HG02798 (cell line): ENCODE results near the gene RPRD1A.
"Not testable (repeated sequence)": the region's sequence is repeated elsewhere in the genome, so short reads cannot be mapped to it uniquely, and the experiment has no call there.

ENCODE experiments used
- ATAC-seq: cut with Tn5 transposase; IDR thresholded peaks from one replicate; pipeline ENCODE4 v1.9.1; 2021; ENCODE audit warnings: mild to moderate bottlenecking; ENCODE audit not compliant: unreplicated experiment, poor library complexity

Gene RPRD1A

GRCh38 chr18:36067055-36067957, at the start of gene RPRD1A:
TSS of gene RPRD1A (minus strand) at chr18:36067559. CDS start at chr18:36067404, 155 bp downstream.
- ATAC-seq, result peak; percentile 96

GRCh38 chr18:36116771-36117170, 49.4 kb upstream of the RPRD1A start:
- not testable (repeated sequence) for ATAC-seq

- ATAC-seq, result no peak
Measured at GRCh38 chr18:36114738-36115137, 47.4 kb upstream of the RPRD1A start.

GRCh38 chr18:36114251-36114650, 46.9 kb upstream of the RPRD1A start:
- ATAC-seq, result no peak

- no peak for ATAC-seq
Measured at GRCh38 chr18:36112302-36112701, 44.9 kb upstream of the RPRD1A start.

GRCh38 chr18:36109737-36110136, 42.4 kb upstream of the RPRD1A start:
- no peak for ATAC-seq

GRCh38 chr18:36108601-36109000, 41.2 kb upstream of the RPRD1A start:
- no peak for ATAC-seq

GRCh38 chr18:36108196-36108595, 40.8 kb upstream of the RPRD1A start:
- ATAC-seq, result no peak

GRCh38 chr18:36107477-36107876, 40.1 kb upstream of the RPRD1A start:
- ATAC-seq, result no peak

GRCh38 chr18:36104749-36105148, 37.4 kb upstream of the RPRD1A start:
- no peak for ATAC-seq

- no peak for ATAC-seq
Measured at GRCh38 chr18:36101943-36102342, 34.6 kb upstream of the RPRD1A start.

- no peak for ATAC-seq
Measured at GRCh38 chr18:36099311-36099710, 32.0 kb upstream of the RPRD1A start.

- ATAC-seq, result no peak
Measured at GRCh38 chr18:36096955-36097354, 29.6 kb upstream of the RPRD1A start.

GRCh38 chr18:36095936-36096519, 28.7 kb upstream of the RPRD1A start:
- no peak for ATAC-seq

- ATAC-seq, result no peak
Measured at GRCh38 chr18:36094431-36094830, 27.1 kb upstream of the RPRD1A start.

GRCh38 chr18:36092116-36092515, 24.8 kb upstream of the RPRD1A start:
- ATAC-seq, result not testable (repeated sequence)

GRCh38 chr18:36089001-36089400, 21.6 kb upstream of the RPRD1A start:
- no peak for ATAC-seq

- no peak for ATAC-seq
Measured at GRCh38 chr18:36088256-36088655, 20.9 kb upstream of the RPRD1A start.

GRCh38 chr18:36086186-36086585, 18.8 kb upstream of the RPRD1A start:
- no peak for ATAC-seq

- ATAC-seq, result no peak
Measured at GRCh38 chr18:36085195-36085594, 17.8 kb upstream of the RPRD1A start.

- ATAC-seq, result no peak
Measured at GRCh38 chr18:36083729-36084128, 16.4 kb upstream of the RPRD1A start.

- ATAC-seq, result not testable (repeated sequence)
Measured at GRCh38 chr18:36081118-36081517, 13.8 kb upstream of the RPRD1A start.
